Stomach (tissue), 4 donors: ENCODE data around the gene CYP2A7.
"Not testable (repeated sequence)": the region's sequence is repeated elsewhere in the genome, so short reads cannot be mapped to it uniquely, and the experiment has no call there.

ENCODE experiments used
- CTCF ChIP-seq, 7 experiments: fragments of 450-650 bp in 4 of 7; fragments of 200-600 bp in 3 of 7; sonication (generic) in 3 of 7; IDR thresholded peaks; one replicate each; pipeline ENCODE4 v1.5.1; 2016 to 2019; ENCODE audit warnings: antibody characterized with exemption in 7 of 7, control low read depth in 2 of 7, mild to moderate bottlenecking in 1 of 7
- POLR2A ChIP-seq, 4 donors: fragments of 450-650 bp; IDR thresholded peaks; one replicate each; pipeline ENCODE4 v1.6.1; 2016; ENCODE audit warnings: antibody characterized with exemption in 4 of 4, control low read depth in 2 of 4, mild to moderate bottlenecking in 1 of 4, moderate library complexity in 1 of 4
- POLR2AphosphoS5 ChIP-seq, 3 donors: sonication (generic); formaldehyde crosslinking; IDR thresholded peaks; one replicate each; pipeline ENCODE4 v1.6.1; 2016; ENCODE audit warnings: antibody characterized with exemption in 3 of 3

- not testable (repeated sequence) for TF ChIP-seq POLR2A, CTCF, POLR2AphosphoS5 (IDR thresholded peaks at IDR 0.05)
These were observed 48.1 kb downstream of the CYP2A7 start for GRCh38 chr19:40833728-40834533.
